HepG2 (cell line): ENCODE results near the gene AGAP1. TPM values are rescaled to one million over a fixed set of nuclear protein-coding genes. Genes with fewer than 3 reads are reported as not detected.

Experiments
- ATAC-seq: fragments of 200-7000 bp; cut with Tn5 transposase; 3 replicates; pipeline ENCODE4 v1.9.1; 2020; ENCODE audit warnings: mild to moderate bottlenecking, moderate library complexity
- BruUV-seq: library from RNA; stranded (reverse); fragments of 400-500 nt; replicated peaks from 2 replicates; lab custom pipeline; 2021; lab: Mats Ljungman, UMichigan
- CTCF ChIA-PET: fragments of 300-600 bp; formaldehyde crosslinking; extraction: SDS; loops from one replicate; lab custom pipeline; 2021; ENCODE audit warnings: low total read pairs, inconsistent platforms, low intra/inter-chr PET ratio; lab: Yijun Ruan, JAX
- POLR2A ChIA-PET: fragments of 350-600 bp; sonication (Branson Sonifier 250); formaldehyde crosslinking; loops from one replicate; lab custom pipeline; 2020; ENCODE audit warnings: antibody characterized with exemption, inconsistent platforms; lab: Yijun Ruan, JAX
- DNase-seq: peaks from one replicate; pipeline ENCODE4 v3.0.0-alpha.2; 2015; ENCODE audit warnings: low spot score
- FAIRE-seq: peaks from 3 replicates; lab custom pipeline; 2011; peaks lifted over from hg19 to GRCh38; lab: Jason Lieb, UNC
- H2AFZ ChIP-seq: one replicate; pipeline ENCODE4 v1.6.1; 2011; ENCODE audit warnings: low read length, inconsistent platforms
- H3K27ac ChIP-seq: fragments of 300-600 bp; 3 replicates; pipeline ENCODE4 v1.8.0; 2011; ENCODE audit warnings: mixed run types, mild to moderate bottlenecking, mixed read lengths, low read length, inconsistent platforms; ENCODE audit not compliant: insufficient read depth; ENCODE audit errors: extremely low read length
- H3K27me3 ChIP-seq, 2 experiments: fragments of 200-600 bp in 1 of 2; 2 replicates in 1 of 2; 3 replicates in 1 of 2; pipeline versions ENCODE4 v1.6.0 to v1.8.0; 2011; ENCODE audit warnings: low read length in 2 of 2, mild to moderate bottlenecking in 2 of 2, moderate library complexity in 2 of 2, inconsistent platforms in 1 of 2; ENCODE audit not compliant: insufficient read depth in 2 of 2, control insufficient read depth in 1 of 2
- H3K36me3 ChIP-seq, 2 experiments: fragments of 200-600 bp in 1 of 2; replicated peaks in 1 of 2; 2 replicates in 1 of 2; 3 replicates in 1 of 2; pipeline versions ENCODE4 v1.5.1 to v1.8.0; 2011; ENCODE audit warnings: low read length in 2 of 2, inconsistent platforms in 1 of 2; ENCODE audit not compliant: insufficient read depth in 2 of 2, control insufficient read depth in 1 of 2
- H3K4me1 ChIP-seq: 2 replicates; pipeline ENCODE4 v1.5.1; 2012; ENCODE audit warnings: low read length, inconsistent platforms; ENCODE audit not compliant: insufficient read depth
- H3K4me2 ChIP-seq: 2 replicates; pipeline ENCODE4 v1.6.0; 2011; ENCODE audit warnings: low read depth, low read length, inconsistent platforms
- H3K4me3 ChIP-seq, 3 experiments: fragments of 200-600 bp in 1 of 3; sonication (generic), shearing (Covaris generic) in 1 of 3; replicated peaks in 1 of 3; 2 replicates each; pipeline ENCODE4 v1.5.1; 2011 to 2016; ENCODE audit warnings: low read length in 3 of 3, inconsistent platforms in 2 of 3, low read depth in 2 of 3, mild to moderate bottlenecking in 2 of 3, control low read depth in 1 of 3, mixed read lengths in 1 of 3; ENCODE audit not compliant: insufficient read depth in 1 of 3
- H3K79me2 ChIP-seq: one replicate; pipeline ENCODE4 v1.6.1; 2011; ENCODE audit warnings: low read length, inconsistent platforms; ENCODE audit not compliant: insufficient read depth
- H3K9ac ChIP-seq: 2 replicates; pipeline ENCODE4 v1.6.0; 2011; ENCODE audit warnings: mild to moderate bottlenecking, low read depth, low read length, inconsistent platforms; ENCODE audit not compliant: insufficient read depth
- H3K9me3 ChIP-seq: 2 replicates; pipeline ENCODE4 v1.5.1; 2012; ENCODE audit warnings: mild to moderate bottlenecking, low read length
- H4K20me1 ChIP-seq: 2 replicates; pipeline ENCODE4 v1.6.0; 2011; ENCODE audit warnings: inconsistent platforms, mild to moderate bottlenecking, low read length, moderate library complexity; ENCODE audit not compliant: insufficient read depth
- ATF2 ChIP-seq: sonication (generic); formaldehyde crosslinking; IDR thresholded peaks from 2 replicates; pipeline ENCODE4 v1.4.0; 2020; ENCODE audit warnings: missing genetic modification reagents
- BHLHE40 ChIP-seq: IDR thresholded peaks from 2 replicates; pipeline ENCODE4 v1.6.1; 2011; ENCODE audit warnings: low read length, improper control_type of control experiment
- MYNN ChIP-seq: sonication (generic); formaldehyde crosslinking; IDR thresholded peaks from 2 replicates; pipeline ENCODE4 v1.4.0; 2020; ENCODE audit warnings: mild to moderate bottlenecking, low read depth, missing genetic modification reagents
- NFKB2 ChIP-seq: sonication (generic); formaldehyde crosslinking; IDR thresholded peaks from 2 replicates; pipeline ENCODE4 v1.4.0; 2020; ENCODE audit warnings: missing genetic modification reagents, borderline replicate concordance
- NFRKB ChIP-seq: fragments of 450-650 bp; IDR thresholded peaks from 2 replicates; pipeline ENCODE4 v1.6.1; 2017
- PITX1 ChIP-seq: sonication (generic); formaldehyde crosslinking; IDR thresholded peaks from 2 replicates; pipeline ENCODE4 v1.5.1; 2020; ENCODE audit warnings: mild to moderate bottlenecking, missing genetic modification reagents
- RBM22 ChIP-seq: fragments of 200-400 bp; formaldehyde crosslinking; optimal IDR thresholded peaks from 2 replicates; pipeline ENCODE3; 2017; ENCODE audit warnings: mild to moderate bottlenecking, low read length, moderate library complexity
- SAP130 ChIP-seq: IDR thresholded peaks from 2 replicates; pipeline ENCODE4 v1.6.1; 2016; ENCODE audit warnings: low read depth
- SMYD3 ChIP-seq: sonication (generic); formaldehyde crosslinking; IDR thresholded peaks from 2 replicates; pipeline ENCODE4 v1.8.1; 2023; ENCODE audit warnings: mild to moderate bottlenecking, missing genetic modification reagents
- TMF1 ChIP-seq: sonication (generic); formaldehyde crosslinking; IDR thresholded peaks from 2 replicates; pipeline ENCODE4 v1.8.1; 2022; ENCODE audit warnings: low read depth, missing genetic modification reagents
- ZBTB14 ChIP-seq: sonication (generic); formaldehyde crosslinking; IDR thresholded peaks from 2 replicates; pipeline ENCODE4 v1.4.0; 2020; ENCODE audit warnings: missing genetic modification reagents
- ZIK1 ChIP-seq: sonication (generic); formaldehyde crosslinking; IDR thresholded peaks from 2 replicates; pipeline ENCODE4 v1.5.0; 2020; ENCODE audit warnings: mild to moderate bottlenecking, low read depth, missing genetic modification reagents, borderline replicate concordance
- ZMYM3 ChIP-seq: sonication (generic); formaldehyde crosslinking; IDR thresholded peaks from 2 replicates; pipeline ENCODE4 v1.5.1; 2020; ENCODE audit warnings: mild to moderate bottlenecking, missing genetic modification reagents
- ZNF3 ChIP-seq: IDR thresholded peaks from 2 replicates; pipeline ENCODE4 v1.7.0; 2017; ENCODE audit warnings: inconsistent platforms
- ZNF430 ChIP-seq: sonication (generic); formaldehyde crosslinking; IDR thresholded peaks from 2 replicates; pipeline ENCODE4 v1.9.0; 2021; ENCODE audit warnings: mild to moderate bottlenecking, missing genetic modification reagents
- ZNF543 ChIP-seq: sonication (generic); formaldehyde crosslinking; IDR thresholded peaks from 2 replicates; pipeline ENCODE4 v1.4.0; 2020; ENCODE audit warnings: mild to moderate bottlenecking, missing genetic modification reagents
- ZNF614 ChIP-seq: IDR thresholded peaks from 2 replicates; pipeline ENCODE4 v1.6.1; 2018; ENCODE audit warnings: missing biosample characterization, missing genetic modification reagents, inconsistent platforms, borderline replicate concordance
- ZNF850 ChIP-seq: sonication (generic); formaldehyde crosslinking; conservative IDR thresholded peaks from 2 replicates; pipeline ENCODE4 v1.9.0; 2021; ENCODE audit warnings: mild to moderate bottlenecking, missing genetic modification reagents
- whole genome bisulfite sequencing: methylation state at CpG from one replicate; pipeline ENCODE4 v1.1.6; 2017; ENCODE audit warnings: low lambda C conversion rate; 5-methylcytosine and 5-hydroxymethylcytosine counted together
- in situ Hi-C: cut with HindIII; loops from 2 replicates; pipeline ENCODE4 v1.10.0; 2017; ENCODE audit warnings: low pct_unique_long_range_greater_than_20kb; ENCODE audit not compliant: extremely low pct_ligation_motif_present
- intact Hi-C: fragments of 100-400 bp; cut with micrococcal nuclease; formaldehyde crosslinking; loops from one replicate; pipeline ENCODE4 v1.10.0; 2022; ENCODE audit not compliant: unreplicated experiment
- polyA plus RNA-seq, 8 experiments: library from polyadenylated mRNA; depleted of rRNA in 3 of 8; stranded (reverse) in 7 of 8; unstranded in 1 of 8; fragments of >200 nt; fragmentation: Illumina TruSeq in 4 of 8; extraction: Trizol in 4 of 8; gene quantifications; 2 replicates each; pipeline versions ENCODE4 v1.2.1 to v1.2.3, GENCODE V29; 2011 to 2016; ENCODE audit warnings: low read depth in 4 of 8, missing spikeins in 1 of 8, mixed read lengths in 1 of 8; ENCODE audit not compliant: insufficient read depth in 1 of 8
- total RNA-seq, 5 experiments: library from RNA; depleted of rRNA; stranded (reverse); fragments of >200 nt; fragmentation: Illumina TruSeq; extraction: Trizol; gene quantifications; 2 replicates each; pipeline ENCODE4 v1.2.3, GENCODE V29; 2016; ENCODE audit warnings: low read depth in 1 of 5
- TF ChIP-seq, protein P1 (sequence below): sonication (generic); formaldehyde crosslinking; IDR thresholded peaks from 2 replicates; pipeline ENCODE4 v1.4.0; 2020; ENCODE audit warnings: missing genetic modification reagents, low read depth, mild to moderate bottlenecking, borderline replicate concordance

AGAP1 gene
- total and polyA plus RNA-seq, 2 of the 13 experiments (the other 11 are each of a cell fraction or from before 2014, with no cell fraction given), result 21.2 to 32.7 TPM

DNA sequence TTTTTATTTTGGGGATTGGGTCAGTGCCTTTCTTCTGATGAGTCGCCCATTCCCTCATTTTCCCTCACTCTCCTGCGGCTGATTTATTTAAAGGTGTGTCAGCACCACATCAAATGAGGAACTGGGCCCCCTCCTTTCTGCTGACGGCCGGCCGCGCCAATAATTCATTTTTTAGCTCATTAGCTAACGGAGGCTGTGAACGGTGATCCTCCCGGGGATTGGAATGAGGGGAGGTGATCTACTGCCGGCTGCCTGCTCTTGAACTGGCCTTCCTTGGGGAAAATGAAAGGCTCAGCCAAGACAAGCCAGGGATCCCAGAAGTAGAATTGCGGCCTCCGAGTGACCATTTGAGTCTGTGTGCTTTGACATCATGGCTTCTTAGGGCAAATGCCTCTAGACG lies 620.1 kb downstream of the AGAP1 start:
- Histone ChIP-seq H3K9me3 (no peaks in the 10 kb centered on the region), H3K9ac (no peak overlapping the region), H3K79me2 (no peaks in the 10 kb centered on the region), H3K4me2 (no peak overlapping the region), H3K36me3 (no peaks in the 10 kb centered on the region; a peak in 1 of 5 replicates), H3K27ac (no peak overlapping the region)
- intact Hi-C loops, result loop anchor here (10.0 kb wide), 1 partner anchor 99 kb away; no protein-coding TSS in a partner anchor
- WGBS, result 97% methylated on average over 13 of the region's 13 CpGs
- no peak for FAIRE-seq
- ChIA-PET CTCF (no interaction called here), POLR2A (no interaction called here)
- BruUV-seq, result no TSS peak
- TF ChIP-seq ZIK1, result no peak
- TF ChIP-seq ZNF543, result no peak
- TF ChIP-seq SAP130, result no peak
- no peak for TF ChIP-seq ATF2 (CRISPR knock-in tag)
- no peak for TF ChIP-seq NFRKB
- no peak for TF ChIP-seq ZBTB14 (CRISPR knock-in tag)
- TF ChIP-seq ZNF430 (CRISPR knock-in tag), result no peak
- no peak for TF ChIP-seq ZMYM3 (CRISPR knock-in tag)
- TF ChIP-seq BHLHE40, result no peak
- TF ChIP-seq ZNF614 (CRISPR knock-in tag), result no peak
- TF ChIP-seq ZNF3 (CRISPR knock-in tag), result no peak
- no peak for TF ChIP-seq NFKB2 (CRISPR knock-in tag)
- TF ChIP-seq RBM22, result no peak
- no peak for TF ChIP-seq SMYD3 (CRISPR knock-in tag)
- TF ChIP-seq MYNN (CRISPR knock-in tag), result no peak
- TF ChIP-seq ZNF850 (CRISPR knock-in tag), result no peak
- no peak for TF ChIP-seq TMF1 (CRISPR knock-in tag)
- TF ChIP-seq, protein P1, sequence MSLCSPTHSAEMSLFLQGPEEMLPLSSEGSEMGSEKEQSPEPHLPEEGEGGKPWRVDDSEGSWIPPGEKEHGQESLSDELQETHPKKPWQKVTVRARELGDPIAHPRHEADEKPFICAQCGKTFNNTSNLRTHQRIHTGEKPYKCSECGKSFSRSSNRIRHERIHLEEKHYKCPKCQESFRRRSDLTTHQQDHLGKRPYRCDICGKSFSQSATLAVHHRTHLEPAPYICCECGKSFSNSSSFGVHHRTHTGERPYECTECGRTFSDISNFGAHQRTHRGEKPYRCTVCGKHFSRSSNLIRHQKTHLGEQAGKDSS (CRISPR knock-in tag), result no peak
- no peak for TF ChIP-seq PITX1
- TF ChIP-seq, all 625 proteins: peak for 0
- H3K27me3 ChIP-seq, result no peaks in the 10 kb centered on the region; a peak in 1 of 5 replicates
- peaks cover 21% of the 10 kb centered on the region for H3K4me1 ChIP-seq
- H2AFZ ChIP-seq, result no peak overlapping the region
- DNase-seq, result no peak
- in situ Hi-C loops, result no loop called here
- H3K4me3 ChIP-seq, result no peak overlapping the region
- no peak for ATAC-seq
- peaks cover 54% of the 10 kb centered on the region for H4K20me1 ChIP-seq
